SK-N-SH treated with all-trans-retinoic acid at 6 μM for 48 hours (cell line): ENCODE results near the gene ALG8.

ENCODE experiments used
- ATAC-seq: fragments of 200-7000 bp; cut with Tn5 transposase; 3 replicates; pipeline ENCODE4 v1.9.1; 2020; ENCODE audit warnings: mild to moderate bottlenecking, moderate library complexity
- ARNTL ChIP-seq: fragments of 450-650 bp; formaldehyde crosslinking; IDR thresholded peaks from 2 replicates; pipeline ENCODE4 v1.5.0; 2020; ENCODE audit warnings: low read depth, mild to moderate bottlenecking, moderate library complexity, borderline replicate concordance
- BACH2 ChIP-seq: fragments of 250-450 bp; sonication (Bioruptor Pico); IDR thresholded peaks from 2 replicates; pipeline ENCODE4 v1.9.0; 2021; ENCODE audit warnings: mild to moderate bottlenecking, borderline replicate concordance
- CREB5 ChIP-seq: fragments of 250-450 bp; sonication (Bioruptor Pico); IDR thresholded peaks from 2 replicates; pipeline ENCODE4 v1.5.1; 2020; ENCODE audit warnings: low read depth, mild to moderate bottlenecking, moderate library complexity
- CSRNP3 ChIP-seq: fragments of 250-450 bp; sonication (Bioruptor Pico); IDR thresholded peaks from 2 replicates; pipeline ENCODE4 v1.5.1; 2021; ENCODE audit warnings: mild to moderate bottlenecking, moderate library complexity
- ESRRG ChIP-seq: fragments of 250-450 bp; sonication (Bioruptor Pico); IDR thresholded peaks from 2 replicates; pipeline ENCODE4 v1.6.1; 2021; ENCODE audit warnings: mild to moderate bottlenecking
- GLIS3 ChIP-seq: fragments of 250-450 bp; sonication (Bioruptor Pico); IDR thresholded peaks from 2 replicates; pipeline ENCODE4 v1.5.0; 2020; ENCODE audit warnings: mild to moderate bottlenecking, moderate library complexity
- ISL1 ChIP-seq: fragments of 250-450 bp; sonication (Bioruptor Pico); IDR thresholded peaks from 2 replicates; pipeline ENCODE4 v2.1.2; 2022; ENCODE audit warnings: mild to moderate bottlenecking, moderate library complexity
- OSR1 ChIP-seq: fragments of 250-450 bp; sonication (Bioruptor Pico); IDR thresholded peaks from 2 replicates; pipeline ENCODE4 v1.8.0; 2022; ENCODE audit warnings: moderate library complexity, mild to moderate bottlenecking, inconsistent platforms
- PATZ1 ChIP-seq: fragments of 250-450 bp; sonication (Bioruptor Pico); IDR thresholded peaks from 2 replicates; pipeline ENCODE4 v1.8.0; 2020; ENCODE audit warnings: mild to moderate bottlenecking, moderate library complexity, borderline replicate concordance
- POU6F1 ChIP-seq: fragments of 250-450 bp; sonication (Bioruptor Pico); IDR thresholded peaks from 2 replicates; pipeline ENCODE4 v1.8.0; 2021; ENCODE audit warnings: low read depth, mild to moderate bottlenecking, moderate library complexity, borderline replicate concordance
- PPARA ChIP-seq: fragments of 250-450 bp; sonication (Bioruptor Pico); IDR thresholded peaks from 2 replicates; pipeline ENCODE4 v1.5.0; 2020; ENCODE audit warnings: mild to moderate bottlenecking, borderline replicate concordance
- RARB ChIP-seq: fragments of 250-450 bp; sonication (Bioruptor Pico); IDR thresholded peaks from 2 replicates; pipeline ENCODE4 v1.8.0; 2021; ENCODE audit warnings: mild to moderate bottlenecking, moderate library complexity
- SNAI2 ChIP-seq: fragments of 250-450 bp; sonication (Bioruptor Pico); IDR thresholded peaks from 2 replicates; pipeline ENCODE4 v1.5.0; 2020; ENCODE audit warnings: mild to moderate bottlenecking, moderate library complexity
- TCF4 ChIP-seq: fragments of 250-450 bp; sonication (Bioruptor Pico); IDR thresholded peaks from 2 replicates; pipeline ENCODE4 v1.8.0; 2021; ENCODE audit warnings: mild to moderate bottlenecking, moderate library complexity, borderline replicate concordance
- TOX ChIP-seq: fragments of 250-450 bp; sonication (Bioruptor Pico); IDR thresholded peaks from 2 replicates; pipeline ENCODE4 v1.8.0; 2021; ENCODE audit warnings: mild to moderate bottlenecking, moderate library complexity, borderline replicate concordance
- TSHZ2 ChIP-seq: fragments of 250-450 bp; sonication (Bioruptor Pico); IDR thresholded peaks from 2 replicates; pipeline ENCODE4 v1.5.0; 2020; ENCODE audit warnings: mild to moderate bottlenecking, moderate library complexity
- ZC3H10 ChIP-seq: fragments of 250-450 bp; sonication (Bioruptor Pico); IDR thresholded peaks from 2 replicates; pipeline ENCODE4 v1.5.1; 2021; ENCODE audit warnings: mild to moderate bottlenecking, moderate library complexity
- ZFP3 ChIP-seq: fragments of 250-450 bp; sonication (Bioruptor Pico); IDR thresholded peaks from 2 replicates; pipeline ENCODE4 v1.5.0; 2020; ENCODE audit warnings: mild to moderate bottlenecking, moderate library complexity
- ZFP30 ChIP-seq: fragments of 450-650 bp; formaldehyde crosslinking; IDR thresholded peaks from 2 replicates; pipeline ENCODE4 v1.5.0; 2022; ENCODE audit warnings: mild to moderate bottlenecking, moderate library complexity
- ZNF565 ChIP-seq: fragments of 450-650 bp; formaldehyde crosslinking; conservative IDR thresholded peaks from 2 replicates; pipeline ENCODE4 v1.5.0; 2020; ENCODE audit warnings: low read depth, mild to moderate bottlenecking, moderate library complexity
- ZNF70 ChIP-seq: fragments of 450-650 bp; formaldehyde crosslinking; IDR thresholded peaks from 2 replicates; pipeline ENCODE4 v1.5.0; 2020; ENCODE audit warnings: mild to moderate bottlenecking, moderate library complexity

Gene ALG8

GRCh38 chr11:78065203-78065602, 74.2 kb downstream of the ALG8 start:
- no peak for ATAC-seq
- TF ChIP-seq ZFP3 (CRISPR knock-in tag) (no peak), CSRNP3 (CRISPR knock-in tag) (no peak), GLIS3 (CRISPR knock-in tag) (no peak), POU6F1 (CRISPR knock-in tag) (no peak), BACH2 (CRISPR knock-in tag) (no peak), TOX (CRISPR knock-in tag) (no peak), ESRRG (no peak), ISL1 (CRISPR knock-in tag) (no peak), TSHZ2 (CRISPR knock-in tag) (no peak), ZFP30 (CRISPR knock-in tag) (no peak), ZC3H10 (CRISPR knock-in tag) (no peak), ARNTL (no peak), TCF4 (no peak), CREB5 (CRISPR knock-in tag) (no peak), PATZ1 (CRISPR knock-in tag) (no peak)
- TF ChIP-seq, all 23 proteins: peak for 0

- TF ChIP-seq POU6F1 (CRISPR knock-in tag) (no peak), BACH2 (CRISPR knock-in tag) (no peak), RARB (CRISPR knock-in tag) (no peak), PATZ1 (CRISPR knock-in tag) (no peak), ARNTL (no peak), SNAI2 (CRISPR knock-in tag) (no peak), CREB5 (CRISPR knock-in tag) (no peak), TCF4 (no peak), ZFP30 (CRISPR knock-in tag) (no peak), OSR1 (no peak), ZNF70 (CRISPR knock-in tag) (no peak), CSRNP3 (CRISPR knock-in tag) (no peak), ZFP3 (CRISPR knock-in tag) (no peak), PPARA (no peak), ISL1 (CRISPR knock-in tag) (no peak), ZNF565 (CRISPR knock-in tag) (no peak)
- ATAC-seq = no peak
Measured at GRCh38 chr11:78063440-78064181, 75.8 kb downstream of the ALG8 start, which contains the start of gene THRSP. THRSP (plus strand) TSS chr11:78063861; CDS start chr11:78063882, 21 bp downstream.
